Stimulated activated naive B cell treated with anti-CD40 and anti-IgM and Interleukin-4, amounts not matched to agents 10 μg/mL and 1 μg/mL and 100 μg/mL, for 72 hours (primary cell): ENCODE data around the gene STX4.

Experiments
- ATAC-seq, 2 donors: fragments of 150-1000 bp; cut with Tn5 transposase; replicated peaks; 2 replicates each; pipeline ENCODE4 v1.10.0; 2021; ENCODE audit warnings: moderate library complexity in 1 of 2
- DNase-seq: peaks from one replicate; pipeline ENCODE4 v3.0.0; 2021
- H3K27ac Mint-ChIP-seq: one replicate; pipeline ENCODE4 v1.8.0; 2022; ENCODE audit warnings: mild to moderate bottlenecking, mixed read lengths
- H3K27me3 Mint-ChIP-seq, 2 donors: one replicate each; pipeline ENCODE4 v1.8.0; 2022; ENCODE audit warnings: mixed read lengths in 2 of 2
- H3K36me3 Mint-ChIP-seq, 2 donors: one replicate each; pipeline ENCODE4 v1.8.0; 2022; ENCODE audit warnings: mixed read lengths in 2 of 2, mild to moderate bottlenecking in 1 of 2
- H3K4me1 Mint-ChIP-seq, 2 donors: one replicate each; pipeline ENCODE4 v1.8.0; 2022; ENCODE audit warnings: mixed read lengths in 2 of 2, mild to moderate bottlenecking in 1 of 2
- H3K4me3 Mint-ChIP-seq, 2 donors: one replicate each; pipeline ENCODE4 v1.8.0; 2022; ENCODE audit warnings: mild to moderate bottlenecking in 2 of 2, mixed read lengths in 2 of 2, moderate library complexity in 1 of 2
- H3K9me3 Mint-ChIP-seq, 2 donors: one replicate each; pipeline ENCODE4 v1.8.0; 2022; ENCODE audit warnings: mixed read lengths in 2 of 2, mild to moderate bottlenecking in 1 of 2

STX4 gene

DNA sequence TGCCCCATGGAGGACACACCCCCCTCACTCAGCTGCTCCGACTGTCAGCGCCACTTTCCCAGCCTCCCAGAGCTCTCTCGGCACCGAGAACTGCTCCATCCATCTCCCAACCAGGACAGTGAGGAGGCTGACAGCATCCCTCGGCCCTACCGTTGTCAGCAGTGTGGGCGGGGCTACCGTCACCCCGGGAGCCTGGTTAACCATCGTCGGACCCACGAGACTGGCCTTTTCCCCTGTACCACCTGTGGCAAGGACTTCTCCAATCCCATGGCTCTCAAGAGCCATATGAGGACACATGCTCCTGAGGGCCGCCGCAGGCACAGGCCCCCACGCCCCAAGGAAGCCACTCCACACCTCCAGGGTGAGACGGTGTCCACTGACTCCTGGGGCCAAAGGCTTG is 43.0 kb downstream of the STX4 start:
- no peaks in the 10 kb centered on the region for H3K27me3 Mint-ChIP-seq
- H3K9me3 Mint-ChIP-seq = no peaks in the 10 kb centered on the region
- peaks cover 18 to 51% of the 10 kb centered on the region in 2 donors for H3K36me3 Mint-ChIP-seq
- ATAC-seq (no peak), DNase-seq (no peak)
- peak overlapping the region; percentile 25 for H3K27ac Mint-ChIP-seq
- H3K4me1 Mint-ChIP-seq = peaks cover 36 to 44% of the 10 kb centered on the region in 2 donors
- no peak overlapping the region for H3K4me3 Mint-ChIP-seq

DNA sequence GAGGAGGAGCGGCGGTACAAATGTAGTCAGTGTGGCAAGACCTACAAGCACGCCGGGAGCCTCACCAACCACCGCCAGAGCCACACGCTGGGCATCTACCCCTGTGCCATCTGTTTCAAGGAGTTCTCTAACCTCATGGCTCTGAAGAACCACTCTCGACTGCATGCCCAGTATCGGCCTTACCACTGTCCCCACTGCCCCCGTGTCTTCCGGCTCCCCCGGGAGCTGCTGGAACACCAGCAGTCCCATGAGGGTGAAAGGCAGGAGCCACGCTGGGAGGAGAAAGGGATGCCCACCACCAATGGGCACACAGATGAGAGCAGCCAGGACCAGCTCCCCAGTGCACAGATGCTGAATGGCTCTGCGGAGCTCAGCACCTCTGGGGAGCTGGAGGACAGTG is 43.7 kb downstream of the STX4 start:
- peak overlapping the region; percentile 25 for H3K27ac Mint-ChIP-seq
- H3K9me3 Mint-ChIP-seq = no peaks in the 10 kb centered on the region
- H3K4me3 Mint-ChIP-seq = no peak overlapping the region
- no peaks in the 10 kb centered on the region for H3K27me3 Mint-ChIP-seq
- peaks cover 19 to 51% of the 10 kb centered on the region in 2 donors for H3K36me3 Mint-ChIP-seq
- ATAC-seq (no peak), DNase-seq (no peak)
- peaks cover 32 to 45% of the 10 kb centered on the region in 2 donors for H3K4me1 Mint-ChIP-seq

DNA sequence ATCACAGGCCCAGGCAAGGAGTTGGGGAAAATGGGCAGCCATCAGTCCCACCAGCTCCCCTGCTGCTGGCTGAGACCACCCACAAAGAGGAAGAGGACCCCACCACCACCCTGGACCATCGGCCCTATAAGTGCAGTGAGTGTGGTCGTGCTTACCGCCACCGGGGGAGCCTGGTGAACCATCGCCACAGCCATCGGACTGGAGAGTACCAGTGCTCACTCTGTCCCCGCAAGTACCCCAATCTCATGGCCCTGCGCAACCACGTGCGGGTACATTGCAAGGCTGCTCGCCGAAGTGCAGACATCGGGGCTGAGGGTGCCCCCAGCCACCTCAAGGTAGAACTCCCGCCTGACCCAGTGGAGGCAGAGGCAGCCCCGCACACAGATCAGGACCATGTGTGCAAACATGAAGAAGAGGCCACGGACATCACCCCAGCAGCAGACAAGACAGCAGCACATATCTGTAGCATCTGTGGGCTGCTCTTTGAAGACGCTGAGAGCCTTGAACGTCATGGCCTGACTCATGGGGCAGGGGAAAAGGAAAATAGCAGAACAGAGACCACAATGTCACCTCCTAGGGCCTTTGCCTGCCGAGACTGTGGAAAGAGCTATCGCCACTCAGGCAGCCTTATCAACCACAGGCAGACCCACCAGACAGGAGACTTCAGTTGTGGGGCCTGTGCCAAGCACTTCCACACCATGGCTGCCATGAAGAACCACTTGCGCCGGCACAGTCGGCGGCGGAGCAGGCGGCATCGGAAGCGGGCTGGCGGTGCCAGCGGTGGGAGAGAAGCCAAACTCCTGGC is 44.4 kb downstream of the STX4 start:
- Mint-ChIP-seq H3K4me1 (peaks cover 30 to 45% of the 10 kb centered on the region in 2 donors), H3K27ac (peak overlapping the region; percentile 56), H3K36me3 (peaks cover 22 to 55% of the 10 kb centered on the region in 2 donors), H3K9me3 (no peaks in the 10 kb centered on the region), H3K4me3 (no peak overlapping the region), H3K27me3 (no peaks in the 10 kb centered on the region)
- no peak for DNase-seq
- no peak for ATAC-seq

DNA sequence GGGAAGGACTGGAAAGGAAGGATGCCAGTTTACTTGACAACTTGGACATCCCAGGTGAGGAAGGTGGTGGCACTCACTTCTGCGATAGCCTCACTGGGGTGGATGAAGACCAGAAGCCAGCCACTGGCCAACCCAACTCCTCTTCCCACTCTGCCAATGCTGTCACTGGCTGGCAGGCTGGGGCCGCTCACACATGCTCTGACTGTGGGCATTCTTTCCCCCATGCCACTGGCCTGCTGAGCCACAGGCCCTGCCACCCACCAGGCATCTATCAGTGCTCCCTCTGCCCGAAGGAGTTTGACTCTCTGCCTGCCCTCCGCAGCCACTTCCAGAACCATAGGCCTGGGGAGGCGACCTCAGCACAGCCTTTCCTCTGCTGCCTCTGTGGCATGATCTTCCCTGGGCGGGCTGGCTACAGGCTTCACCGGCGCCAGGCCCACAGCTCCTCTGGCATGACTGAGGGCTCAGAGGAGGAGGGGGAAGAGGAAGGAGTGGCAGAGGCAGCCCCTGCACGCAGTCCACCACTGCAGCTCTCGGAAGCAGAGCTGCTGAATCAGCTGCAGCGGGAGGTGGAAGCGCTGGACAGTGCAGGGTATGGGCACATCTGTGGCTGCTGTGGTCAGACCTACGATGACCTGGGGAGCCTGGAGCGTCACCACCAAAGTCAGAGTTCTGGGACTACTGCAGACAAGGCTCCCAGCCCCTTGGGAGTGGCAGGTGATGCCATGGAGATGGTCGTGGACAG is 45.4 kb downstream of the STX4 start:
- no peak overlapping the region for H3K4me3 Mint-ChIP-seq
- no peaks in the 10 kb centered on the region for H3K27me3 Mint-ChIP-seq
- H3K27ac Mint-ChIP-seq = no peak overlapping the region
- H3K4me1 Mint-ChIP-seq = peaks cover 30 to 46% of the 10 kb centered on the region in 2 donors
- peaks cover 25 to 55% of the 10 kb centered on the region in 2 donors for H3K36me3 Mint-ChIP-seq
- ATAC-seq (no peak), DNase-seq (no peak)
- no peaks in the 10 kb centered on the region for H3K9me3 Mint-ChIP-seq

DNA sequence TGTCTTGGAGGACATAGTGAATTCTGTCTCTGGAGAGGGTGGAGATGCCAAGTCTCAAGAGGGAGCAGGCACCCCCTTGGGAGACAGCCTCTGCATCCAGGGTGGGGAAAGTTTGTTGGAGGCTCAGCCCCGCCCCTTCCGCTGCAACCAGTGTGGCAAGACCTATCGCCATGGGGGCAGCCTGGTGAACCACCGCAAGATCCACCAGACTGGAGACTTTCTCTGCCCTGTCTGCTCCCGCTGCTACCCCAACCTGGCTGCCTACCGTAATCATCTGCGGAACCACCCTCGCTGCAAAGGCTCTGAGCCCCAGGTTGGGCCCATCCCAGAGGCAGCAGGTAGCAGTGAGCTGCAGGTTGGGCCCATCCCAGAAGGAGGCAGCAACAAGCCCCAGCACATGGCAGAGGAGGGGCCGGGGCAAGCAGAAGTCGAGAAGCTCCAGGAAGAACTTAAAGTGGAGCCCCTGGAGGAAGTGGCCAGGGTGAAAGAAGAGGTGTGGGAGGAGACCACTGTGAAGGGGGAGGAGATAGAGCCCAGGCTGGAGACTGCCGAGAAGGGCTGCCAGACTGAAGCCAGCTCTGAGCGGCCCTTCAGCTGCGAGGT is 46.1 kb downstream of the STX4 start:
- no peak overlapping the region for H3K27ac Mint-ChIP-seq
- no peaks in the 10 kb centered on the region for H3K27me3 Mint-ChIP-seq
- H3K36me3 Mint-ChIP-seq = peaks cover 27 to 54% of the 10 kb centered on the region in 2 donors
- ATAC-seq = no peak
- DNase-seq = no peak
- no peak overlapping the region for H3K4me3 Mint-ChIP-seq
- peaks cover 29 to 44% of the 10 kb centered on the region in 2 donors for H3K4me1 Mint-ChIP-seq
- no peaks in the 10 kb centered on the region for H3K9me3 Mint-ChIP-seq

DNA sequence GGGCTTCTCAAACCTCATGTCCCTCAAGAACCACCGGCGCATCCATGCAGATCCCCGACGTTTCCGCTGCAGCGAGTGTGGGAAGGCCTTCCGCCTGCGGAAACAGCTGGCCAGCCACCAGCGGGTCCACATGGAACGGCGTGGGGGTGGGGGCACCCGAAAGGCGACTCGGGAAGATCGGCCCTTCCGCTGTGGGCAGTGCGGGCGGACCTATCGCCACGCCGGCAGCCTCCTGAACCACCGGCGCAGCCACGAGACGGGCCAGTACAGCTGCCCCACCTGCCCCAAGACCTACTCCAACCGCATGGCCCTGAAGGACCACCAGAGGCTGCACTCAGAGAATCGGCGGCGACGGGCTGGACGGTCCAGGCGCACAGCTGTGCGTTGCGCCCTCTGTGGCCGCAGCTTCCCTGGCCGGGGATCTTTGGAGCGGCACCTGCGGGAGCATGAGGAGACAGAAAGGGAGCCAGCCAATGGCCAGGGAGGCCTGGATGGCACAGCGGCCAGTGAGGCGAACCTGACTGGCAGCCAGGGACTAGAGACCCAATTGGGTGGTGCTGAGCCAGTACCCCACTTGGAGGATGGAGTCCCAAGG is 46.8 kb downstream of the STX4 start:
- Mint-ChIP-seq H3K9me3 (no peaks in the 10 kb centered on the region), H3K4me3 (no peak overlapping the region), H3K27me3 (no peaks in the 10 kb centered on the region), H3K27ac (no peak overlapping the region), H3K4me1 (peaks cover 23 to 37% of the 10 kb centered on the region in 2 donors), H3K36me3 (peaks cover 24 to 49% of the 10 kb centered on the region in 2 donors)
- DNase-seq (no peak), ATAC-seq (no peak)

DNA sequence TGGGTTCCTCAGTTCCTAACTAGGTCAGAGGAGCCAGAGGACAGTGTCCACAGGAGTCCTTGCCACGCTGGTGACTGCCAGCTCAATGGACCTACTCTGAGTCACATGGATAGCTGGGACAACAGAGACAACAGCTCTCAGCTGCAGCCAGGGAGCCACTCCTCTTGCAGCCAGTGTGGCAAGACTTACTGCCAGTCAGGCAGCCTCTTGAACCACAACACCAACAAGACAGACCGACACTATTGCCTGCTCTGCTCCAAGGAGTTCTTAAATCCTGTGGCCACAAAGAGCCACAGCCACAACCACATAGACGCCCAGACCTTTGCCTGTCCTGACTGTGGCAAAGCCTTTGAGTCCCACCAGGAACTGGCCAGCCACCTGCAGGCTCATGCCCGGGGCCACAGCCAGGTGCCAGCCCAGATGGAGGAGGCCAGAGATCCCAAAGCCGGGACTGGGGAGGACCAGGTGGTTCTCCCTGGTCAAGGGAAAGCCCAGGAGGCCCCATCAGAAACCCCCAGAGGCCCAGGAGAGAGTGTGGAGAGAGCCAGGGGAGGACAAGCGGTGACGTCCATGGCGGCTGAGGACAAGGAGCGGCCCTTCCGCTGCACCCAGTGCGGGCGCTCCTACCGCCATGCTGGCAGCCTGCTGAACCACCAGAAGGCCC is 47.5 kb downstream of the STX4 start:
- no peaks in the 10 kb centered on the region for H3K9me3 Mint-ChIP-seq
- H3K4me3 Mint-ChIP-seq = no peak overlapping the region
- H3K27me3 Mint-ChIP-seq = no peaks in the 10 kb centered on the region
- no peak for DNase-seq
- no peak for ATAC-seq
- H3K27ac Mint-ChIP-seq = peak overlapping the region; percentile 75
- peaks cover 27 to 49% of the 10 kb centered on the region in 2 donors for H3K36me3 Mint-ChIP-seq
- peaks cover 27 to 31% of the 10 kb centered on the region in 2 donors for H3K4me1 Mint-ChIP-seq

DNA sequence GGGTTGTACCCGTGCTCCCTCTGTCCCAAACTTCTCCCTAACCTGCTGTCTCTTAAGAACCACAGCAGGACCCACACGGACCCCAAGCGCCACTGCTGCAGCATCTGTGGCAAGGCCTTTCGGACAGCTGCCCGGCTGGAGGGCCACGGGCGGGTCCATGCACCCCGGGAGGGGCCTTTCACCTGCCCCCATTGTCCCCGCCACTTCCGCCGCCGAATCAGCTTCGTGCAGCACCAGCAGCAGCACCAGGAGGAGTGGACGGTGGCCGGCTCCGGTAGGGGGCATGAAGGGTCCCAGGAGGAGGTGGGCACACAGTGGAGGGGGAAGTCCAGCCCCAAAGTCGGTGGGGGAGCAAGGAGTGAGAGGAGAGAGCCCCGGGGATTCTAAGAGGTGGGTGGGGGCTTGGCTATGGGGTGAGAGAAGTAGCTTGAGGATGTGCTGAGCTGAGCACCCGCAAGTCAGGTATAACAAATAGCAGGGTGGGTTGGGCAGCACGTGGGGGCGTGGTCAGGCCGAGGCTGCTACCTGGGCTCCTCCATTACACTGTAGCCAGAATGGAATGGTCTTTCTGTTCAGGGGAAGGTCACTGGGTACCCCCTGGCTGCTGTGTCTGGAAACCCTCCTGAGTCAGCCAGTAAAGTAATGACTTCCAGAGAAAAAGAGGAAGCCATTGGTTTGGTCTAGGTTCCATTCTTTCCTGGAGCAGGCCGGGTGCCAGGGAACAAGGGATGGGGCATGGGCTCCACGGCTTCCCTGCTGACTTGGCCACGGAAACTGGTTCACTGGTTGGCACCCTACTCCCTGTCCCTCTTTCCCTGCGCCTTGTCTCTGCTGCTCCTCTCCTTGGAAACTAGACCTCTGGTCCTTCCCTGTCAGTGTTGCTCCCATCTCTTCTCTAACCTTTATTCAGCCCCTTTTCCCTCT is 48.3 kb downstream of the STX4 start:
- Mint-ChIP-seq H3K4me1 (peaks cover 26% of the 10 kb centered on the region in 2 donors), H3K4me3 (no peak overlapping the region), H3K36me3 (peaks cover 27 to 49% of the 10 kb centered on the region in 2 donors), H3K9me3 (no peaks in the 10 kb centered on the region), H3K27me3 (no peaks in the 10 kb centered on the region), H3K27ac (peak overlapping the region; percentile 75)
- ATAC-seq (no peak), DNase-seq (no peak)

DNA sequence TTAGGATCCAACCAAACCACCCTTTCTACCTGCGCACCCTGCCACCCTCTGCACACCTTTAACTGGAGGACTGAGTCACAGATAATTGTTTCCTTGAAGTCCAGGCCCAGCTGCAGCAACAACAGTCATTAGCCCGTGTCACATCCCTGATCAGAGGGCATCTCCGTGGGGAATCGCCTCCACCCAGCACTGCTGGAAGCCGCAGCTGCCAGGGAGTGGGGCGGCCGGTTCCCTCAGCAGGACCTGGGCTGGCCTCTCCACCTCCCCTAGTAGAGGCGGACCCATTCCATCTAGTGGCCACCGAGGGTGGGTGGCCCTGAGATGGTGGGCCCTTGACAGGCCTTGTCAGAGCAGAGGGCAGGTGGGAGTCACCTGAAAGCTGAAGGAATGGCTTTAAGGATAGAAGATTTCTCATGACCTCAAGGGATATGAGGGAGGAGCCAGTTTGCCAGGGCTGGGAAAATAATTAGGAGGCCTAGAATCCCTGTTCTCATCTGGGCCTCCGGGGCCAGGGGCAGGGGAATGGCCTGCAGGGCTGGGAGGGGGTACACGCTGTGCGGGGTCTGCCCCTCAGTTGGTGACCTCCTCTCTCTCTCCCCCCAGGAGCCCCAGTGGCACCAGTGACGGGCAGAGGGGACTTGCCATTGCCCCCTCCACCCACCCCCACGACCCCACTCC is 49.1 kb downstream of the STX4 start:
- Mint-ChIP-seq H3K27me3 (no peaks in the 10 kb centered on the region), H3K4me3 (no peak overlapping the region), H3K4me1 (peaks cover 26% of the 10 kb centered on the region in 2 donors), H3K36me3 (peaks cover 27 to 44% of the 10 kb centered on the region in 2 donors), H3K27ac (peak overlapping the region; percentile 11), H3K9me3 (no peaks in the 10 kb centered on the region)
- ATAC-seq (no peak), DNase-seq (no peak)

DNA sequence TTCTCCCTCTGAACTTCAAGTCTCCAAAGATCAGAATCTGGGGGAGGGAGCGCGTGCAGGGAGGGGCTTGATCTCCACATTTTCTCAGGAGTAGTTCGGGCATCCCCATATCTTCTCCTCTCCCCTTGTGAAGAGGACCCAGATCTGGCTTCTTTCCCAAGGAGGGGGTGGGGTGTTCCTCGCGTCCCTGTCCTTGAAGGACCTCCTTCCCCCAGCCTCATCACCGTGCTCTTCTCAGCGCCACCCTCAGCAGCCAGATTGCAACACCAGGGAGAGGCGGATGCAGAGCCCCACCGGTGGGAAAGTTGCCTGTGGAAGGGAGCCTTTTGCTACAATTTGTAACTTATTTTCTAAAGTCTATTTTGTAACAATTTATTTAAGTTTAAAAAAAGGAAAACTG is 49.7 kb downstream of the STX4 start:
- Mint-ChIP-seq H3K27me3 (no peaks in the 10 kb centered on the region), H3K27ac (no peak overlapping the region), H3K9me3 (no peaks in the 10 kb centered on the region), H3K36me3 (peaks cover 23 to 39% of the 10 kb centered on the region in 2 donors), H3K4me3 (no peak overlapping the region), H3K4me1 (peaks cover 20 to 26% of the 10 kb centered on the region in 2 donors)
- DNase-seq (no peak), ATAC-seq (no peak)

DNA sequence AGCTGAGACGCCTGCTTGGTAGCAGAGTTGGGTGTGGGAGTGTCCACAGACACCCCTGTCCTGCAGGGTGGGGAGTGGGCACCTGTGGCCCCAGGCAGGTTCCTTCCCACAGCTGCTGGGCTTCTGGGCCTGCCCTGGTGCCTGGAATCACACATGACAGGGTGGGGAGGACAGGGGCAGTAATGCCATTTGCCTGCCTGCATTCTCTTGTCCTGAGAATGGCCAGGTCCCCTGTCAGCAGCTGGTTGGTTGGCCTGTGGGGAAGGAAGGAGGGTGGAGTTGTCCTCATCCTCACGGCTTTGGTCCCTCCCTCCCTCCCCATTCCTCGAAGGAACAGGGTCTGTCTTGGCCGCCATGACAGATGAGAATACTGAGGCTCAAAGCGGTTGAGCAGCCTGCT is 50.2 kb downstream of the STX4 start:
- H3K27me3 Mint-ChIP-seq = no peaks in the 10 kb centered on the region

DNA sequence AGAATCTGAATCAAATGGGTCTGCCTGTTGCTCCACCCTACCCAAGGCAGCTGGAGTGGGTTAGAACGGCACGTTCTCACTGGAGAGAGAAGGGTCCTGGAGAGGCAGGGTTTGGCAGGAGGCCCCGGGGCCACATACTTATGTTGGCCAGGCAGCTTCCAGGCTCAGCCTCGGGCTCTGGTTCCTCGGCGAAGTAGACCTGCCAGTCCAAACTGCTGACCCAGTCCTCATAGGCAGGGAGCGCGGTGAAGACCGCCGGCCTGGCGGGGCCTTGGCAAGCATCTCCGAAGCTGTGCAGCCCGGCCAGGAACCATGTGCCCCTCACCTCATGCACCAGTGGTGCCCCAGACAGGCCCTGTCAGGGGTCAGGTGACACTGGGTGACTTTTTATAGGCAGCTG is 50.6 kb downstream of the STX4 start:
- peaks cover 22 to 30% of the 10 kb centered on the region in 2 donors for H3K36me3 Mint-ChIP-seq
- no peak for DNase-seq
- no peak for ATAC-seq
- H3K4me3 Mint-ChIP-seq = no peak overlapping the region
- H3K9me3 Mint-ChIP-seq = no peaks in the 10 kb centered on the region
- H3K27me3 Mint-ChIP-seq = no peaks in the 10 kb centered on the region
- peaks cover 17 to 26% of the 10 kb centered on the region in 2 donors for H3K4me1 Mint-ChIP-seq
- peak overlapping the region; percentile 80 for H3K27ac Mint-ChIP-seq

More for the DNA sequence above, 50.2 kb downstream of the STX4 start:
- ATAC-seq = no peak
- H3K9me3 Mint-ChIP-seq = no peaks in the 10 kb centered on the region
- no peak overlapping the region for H3K27ac Mint-ChIP-seq
- peaks cover 22 to 34% of the 10 kb centered on the region in 2 donors for H3K36me3 Mint-ChIP-seq
- DNase-seq = no peak
- H3K4me1 Mint-ChIP-seq = peaks cover 20 to 26% of the 10 kb centered on the region in 2 donors
- no peak overlapping the region for H3K4me3 Mint-ChIP-seq
